Medulla oblongata (tissue), 1 donor: ENCODE results near the gene LCP2.

Experiments
- DNase-seq: peaks from one replicate; pipeline ENCODE4 v3.0.0-alpha.2; 2015; ENCODE audit errors: extremely low spot score

Gene LCP2

DNA sequence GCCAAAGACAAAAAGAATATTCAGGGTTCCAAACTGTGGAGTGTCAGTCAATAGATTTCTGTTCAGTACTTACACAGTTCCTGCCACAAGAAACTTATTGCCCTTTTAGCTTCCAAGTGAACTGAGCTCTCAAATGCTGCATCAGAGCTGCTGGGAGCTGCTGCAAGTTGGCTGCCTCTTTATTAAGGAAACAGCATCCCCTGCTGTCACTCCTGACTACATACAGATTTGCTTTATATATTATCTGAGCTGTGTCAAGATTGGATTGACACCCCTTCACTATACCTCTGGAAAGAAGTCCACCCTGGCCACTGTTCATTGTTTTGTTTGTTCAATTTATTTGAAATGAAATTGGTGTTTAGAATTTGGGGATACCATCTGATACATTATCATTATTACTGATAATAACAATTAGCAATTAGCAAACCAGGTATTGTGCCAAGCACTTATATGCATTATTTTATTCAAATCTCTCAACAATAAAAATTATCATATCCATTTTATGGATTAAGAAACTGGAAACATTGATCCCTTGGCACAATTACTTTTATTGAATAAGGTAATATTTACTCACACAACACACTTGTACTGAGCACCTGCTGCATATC lies 81.2 kb downstream of the LCP2 start:
- DNase-seq = peak; percentile 79

DNA sequence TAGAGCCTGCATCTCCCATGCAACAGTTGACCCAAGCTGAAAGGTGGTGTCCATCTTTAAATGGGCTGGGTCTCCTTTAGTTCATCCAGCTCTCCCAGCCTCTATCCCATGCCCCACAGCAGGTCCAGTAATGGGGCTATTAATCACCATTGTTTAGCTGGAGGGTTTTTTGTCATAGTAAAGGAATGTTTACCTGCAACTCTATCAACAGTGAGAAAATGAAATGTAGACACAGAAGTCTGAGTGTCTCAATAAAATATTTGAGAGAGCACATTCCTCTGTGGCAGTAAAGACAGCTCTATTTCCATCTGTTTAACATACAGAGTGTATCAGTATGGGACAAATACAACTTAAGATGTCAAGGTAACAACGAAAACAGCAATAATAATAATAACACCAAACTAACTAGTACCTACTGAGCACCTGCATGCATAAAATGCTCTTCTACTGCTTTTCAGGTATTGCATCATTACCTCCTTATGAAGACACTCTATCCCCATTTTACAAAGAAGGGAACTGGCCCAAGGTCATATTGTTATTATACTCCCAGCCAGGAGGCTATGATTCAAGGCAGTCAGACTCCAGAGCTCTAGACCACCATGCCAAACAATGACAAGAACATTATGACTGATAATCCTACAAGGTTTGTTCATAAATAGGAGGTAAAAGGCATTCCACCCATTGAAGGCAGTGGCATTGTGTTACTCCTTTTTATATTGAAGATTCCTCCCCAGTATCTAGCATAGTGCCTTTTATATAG lies 85.8 kb downstream of the LCP2 start:
- DNase-seq = no peak

DNA sequence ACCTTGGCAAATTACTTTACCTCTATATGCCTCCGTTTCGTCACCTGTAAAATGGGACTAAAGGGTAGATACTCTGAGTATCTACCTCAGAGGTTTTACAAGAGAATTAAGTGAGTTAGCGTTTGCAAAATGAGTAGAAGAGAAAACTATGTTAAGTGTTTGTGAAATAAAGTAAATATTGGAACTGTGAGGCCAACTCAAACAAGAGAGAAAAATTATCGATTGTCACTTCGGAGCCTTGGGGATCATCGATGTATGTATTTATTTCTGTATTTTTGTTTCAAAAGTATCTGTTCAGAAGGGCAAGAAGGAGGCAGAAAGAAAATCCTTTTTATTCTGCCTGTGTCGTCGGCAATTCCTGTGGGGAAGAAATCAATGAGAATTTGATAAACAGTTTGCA lies 90.6 kb downstream of the LCP2 start:
- no peak for DNase-seq

DNA sequence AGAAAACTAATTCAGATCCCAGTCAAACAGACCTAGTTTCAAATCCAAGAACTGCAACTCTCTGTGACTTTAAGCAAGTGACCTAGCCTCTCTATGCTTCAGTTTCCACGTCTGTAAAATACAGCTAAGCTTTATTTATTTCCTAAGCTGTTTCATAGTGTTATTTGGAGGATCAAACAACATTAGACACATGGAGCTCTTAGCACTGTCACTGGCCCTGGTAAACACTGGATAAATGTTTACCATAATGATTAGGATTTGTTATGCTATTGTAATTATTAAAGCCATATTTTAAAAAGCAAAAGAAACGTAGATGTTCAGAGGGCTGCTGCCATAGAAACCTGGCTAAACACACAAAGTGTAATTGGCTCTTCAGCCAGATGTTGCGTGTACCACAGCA lies 91.4 kb downstream of the LCP2 start:
- no peak for DNase-seq

DNA sequence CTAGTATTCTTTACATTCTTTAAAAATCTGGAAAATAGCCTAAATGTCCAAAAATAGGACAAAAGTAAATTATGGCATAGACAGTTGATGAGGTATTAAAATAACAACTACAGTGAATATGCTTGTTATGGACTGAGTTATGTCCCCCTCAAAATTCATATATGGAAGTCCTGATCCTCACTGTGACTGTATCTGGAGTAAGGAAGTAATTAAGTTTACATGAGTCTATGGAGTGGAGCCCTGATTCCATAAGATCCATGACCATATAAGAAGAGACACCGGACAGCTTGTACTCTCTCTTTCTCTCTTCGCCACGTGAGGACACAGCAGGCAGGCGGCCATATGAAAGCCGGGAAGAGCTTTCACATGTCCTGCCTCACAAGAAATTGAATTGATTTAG lies 93.4 kb downstream of the LCP2 start:
- DNase-seq = no peak

DNA sequence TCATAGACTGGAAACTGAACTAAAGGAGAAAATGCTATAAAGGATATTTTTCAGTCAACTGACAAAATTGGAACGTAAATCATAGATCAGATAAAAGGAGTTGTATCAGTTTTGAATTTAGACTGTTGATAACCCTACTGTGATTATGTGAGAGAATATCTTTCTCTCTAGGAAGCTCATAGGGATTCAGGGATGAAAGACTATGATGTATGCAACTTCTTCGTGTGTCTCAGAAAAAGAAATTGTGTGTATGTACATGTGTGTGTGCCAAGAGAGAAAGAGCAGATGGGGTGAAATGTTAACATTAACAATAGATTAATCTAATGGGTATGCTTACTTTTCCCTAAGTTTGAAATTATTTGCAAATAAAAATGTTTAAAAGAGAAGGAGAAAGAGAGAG lies 95.5 kb downstream of the LCP2 start:
- DNase-seq = no peak

DNA sequence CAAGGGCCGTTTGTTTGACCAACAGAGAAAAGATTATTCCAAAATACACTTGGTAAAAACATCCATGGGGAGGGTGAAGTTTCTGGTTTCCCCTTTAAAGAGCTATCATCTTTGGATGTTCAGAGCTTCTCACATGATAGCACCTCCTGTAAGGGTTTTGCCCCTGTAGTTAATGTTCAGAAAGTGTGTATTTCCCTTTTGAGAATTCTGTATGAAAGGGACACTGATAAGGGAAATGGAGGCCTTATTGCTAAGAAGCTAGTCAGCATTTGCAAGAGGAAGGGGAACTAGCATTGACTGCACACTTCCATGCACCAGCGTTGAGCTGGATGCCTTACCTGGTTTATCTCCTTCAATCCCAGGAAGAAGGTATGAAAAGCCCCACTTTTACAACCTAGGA lies 96.3 kb downstream of the LCP2 start:
- no peak for DNase-seq

DNA sequence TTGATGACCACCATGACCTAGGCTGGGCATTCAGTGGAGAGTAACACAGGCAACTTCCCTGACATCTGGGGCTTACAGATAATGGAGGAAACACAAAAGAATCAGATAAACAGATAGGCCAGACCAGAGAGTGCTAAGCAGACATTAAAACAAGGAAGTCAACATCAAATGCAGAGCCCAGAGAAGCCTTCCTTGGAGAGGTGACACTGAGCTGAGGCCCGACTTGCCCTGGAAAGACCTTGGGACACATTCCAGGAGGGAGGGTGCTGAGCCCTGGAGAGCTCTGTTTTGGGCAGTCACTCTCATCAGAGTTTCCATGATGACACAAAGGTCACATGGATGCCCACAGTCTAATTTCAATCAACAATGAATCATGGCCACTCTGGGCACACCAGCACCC lies 96.7 kb downstream of the LCP2 start:
- no peak for DNase-seq
